Left lobe of liver (tissue), 2 donors: ENCODE measurements around the gene TTLL5. TPM values are rescaled to one million over a fixed set of nuclear protein-coding genes. Genes with fewer than 3 reads are reported as not detected.

Experiments
- ATAC-seq: fragments of 200-7000 bp; cut with Tn5 transposase; one replicate; pipeline ENCODE4 v1.9.1; 2020; ENCODE audit warnings: mild to moderate bottlenecking, moderate library complexity
- DNase-seq: peaks from one replicate; pipeline ENCODE4 v3.0.0-alpha.2; 2020; ENCODE audit warnings: low spot score
- total RNA-seq: library from RNA; stranded (reverse); gene quantifications from one replicate; pipeline ENCODE4 v1.2.1, GENCODE V29; 2021
- donor health status: DM: no; HTN: no; CAD: no; lungs with moderate emphysema.
- donor health status: DM: no; HTN: yes; CAD: no.

Gene TTLL5
- total RNA-seq, 1 donor from 2014 or later, result 9.5 TPM

DNA sequence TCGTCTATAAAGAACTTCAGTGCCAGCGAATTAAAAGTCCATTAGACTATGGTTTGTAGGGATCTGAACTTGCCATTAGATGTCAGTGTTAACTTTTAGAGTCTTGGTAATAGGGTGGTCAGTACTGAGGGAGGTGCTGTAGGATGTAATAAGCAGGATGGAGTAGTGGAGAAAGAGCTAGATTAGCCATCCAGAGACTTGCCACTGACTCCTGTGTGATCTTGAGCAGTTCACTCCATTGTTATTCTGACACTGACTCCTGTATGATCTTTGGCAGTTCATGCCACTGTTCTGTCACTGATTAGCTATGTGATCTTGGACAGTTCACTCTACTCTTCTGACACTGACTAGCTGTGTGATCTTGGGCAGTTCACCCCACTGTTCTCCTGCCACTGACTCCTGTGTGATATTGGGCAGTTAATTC is 133.6 kb downstream of the TTLL5 start:
- ATAC-seq (peak; percentile 95), DNase-seq (no peak)

DNA sequence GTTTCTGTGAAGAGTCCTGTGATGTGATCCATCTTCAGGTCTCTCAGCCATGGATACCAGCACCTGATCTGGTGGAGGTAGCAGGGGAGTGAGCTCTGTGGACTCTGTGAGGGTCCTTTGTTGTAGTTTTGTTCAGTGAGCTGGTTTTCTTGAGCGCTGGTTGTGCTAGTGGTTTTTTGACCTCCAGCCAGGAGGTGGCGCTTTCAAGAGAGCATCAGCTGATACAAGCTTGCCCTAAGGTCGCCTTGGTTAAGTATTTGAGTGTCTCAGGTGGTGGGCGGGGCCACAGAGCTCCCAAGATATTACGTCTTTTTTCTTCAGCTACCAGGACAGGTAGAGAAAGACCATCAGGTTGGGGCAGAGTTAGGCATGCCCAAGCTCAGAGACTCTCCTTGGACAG is 139.7 kb downstream of the TTLL5 start:
- ATAC-seq, result no peak
- DNase-seq, result no peak

DNA sequence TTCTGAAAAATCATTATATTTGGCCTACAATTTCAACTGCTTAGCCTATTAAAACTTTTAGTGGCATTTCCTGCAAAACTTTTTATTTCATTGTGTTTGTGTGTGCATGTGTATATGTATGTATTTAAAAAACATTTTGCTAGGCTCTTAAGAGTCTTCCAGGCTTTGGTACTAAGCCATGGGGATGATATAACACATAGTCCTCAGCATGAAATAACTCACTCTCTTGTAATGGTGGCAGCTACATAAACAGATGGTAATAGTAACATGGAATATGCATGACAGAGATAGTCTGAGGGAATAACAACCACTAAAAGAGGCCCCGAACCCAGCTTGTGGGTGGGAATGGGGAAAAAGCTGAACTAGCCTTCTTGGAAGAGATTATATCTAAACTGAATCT is 141.4 kb downstream of the TTLL5 start:
- ATAC-seq, result no peak
- no peak for DNase-seq

DNA sequence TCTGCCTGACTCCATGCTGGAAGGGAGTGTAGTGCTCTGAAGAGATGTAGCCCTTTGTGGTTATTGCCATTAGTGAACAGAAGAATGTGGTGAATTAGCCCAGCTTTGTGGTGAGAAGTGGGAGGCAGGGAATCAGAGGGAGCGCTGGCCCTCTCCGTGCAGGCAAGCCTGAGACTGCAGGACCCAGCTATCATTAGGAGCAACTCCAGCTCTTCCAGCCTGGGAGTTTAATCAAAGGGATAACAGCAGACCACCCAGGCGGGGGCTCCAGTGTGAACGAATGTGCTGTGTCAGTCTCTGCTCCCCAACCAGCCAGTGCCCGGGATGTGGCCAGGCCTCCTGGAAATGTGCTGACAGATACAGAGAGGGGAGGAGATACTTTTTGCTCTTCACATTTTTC is 142.7 kb downstream of the TTLL5 start:
- DNase-seq, result no peak

DNA sequence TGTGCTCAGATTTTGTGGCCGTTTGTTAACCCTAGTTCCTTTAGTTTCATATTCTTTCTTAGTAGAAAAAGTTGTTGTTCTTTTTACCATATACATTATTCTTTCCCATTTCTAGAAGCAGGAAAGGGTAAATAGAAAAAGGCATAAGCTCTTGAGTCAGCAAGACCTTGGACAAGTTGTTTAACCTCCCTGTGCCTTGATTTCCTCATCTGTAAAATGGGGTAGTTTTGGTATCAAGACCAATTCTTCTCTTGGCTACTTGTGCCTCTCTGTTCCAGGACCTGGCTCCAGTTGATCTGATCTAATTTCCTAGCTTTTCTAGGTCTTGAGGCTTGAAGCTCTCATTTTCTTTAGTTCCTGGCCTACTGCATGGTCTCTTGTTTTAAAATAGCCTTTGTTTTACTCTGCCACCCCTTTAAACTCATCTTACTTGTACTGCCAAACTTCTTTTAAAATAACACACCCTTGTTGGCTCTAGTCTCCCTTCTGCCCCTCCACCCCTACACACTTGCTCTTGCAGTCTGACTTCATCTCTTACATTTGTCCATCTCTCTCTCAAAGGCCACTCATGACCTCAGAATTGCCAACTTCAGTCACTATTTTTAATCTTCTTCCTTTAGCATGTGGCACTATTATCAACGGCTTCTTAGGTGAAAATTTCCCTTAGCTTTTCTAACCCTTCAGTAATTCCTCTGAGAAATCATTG is 143.7 kb downstream of the TTLL5 start:
- DNase-seq (no peak), ATAC-seq (no peak)

More for the DNA sequence above, 142.7 kb downstream of the TTLL5 start:
- no peak for ATAC-seq

- no peak for ATAC-seq
- DNase-seq, result no peak
Observed at GRCh38 chr14:75805646-75806045, 144.6 kb downstream of the TTLL5 start.

GRCh38 chr14:75806352-75806832 is 145.3 kb downstream of the TTLL5 start:
- ATAC-seq, result no peak
- no peak for DNase-seq

- DNase-seq (no peak), ATAC-seq (no peak)
Observed at GRCh38 chr14:75807667-75808360, 146.8 kb downstream of the TTLL5 start.

- ATAC-seq (no peak), DNase-seq (no peak)
Observed at GRCh38 chr14:75811136-75811829, 150.2 kb downstream of the TTLL5 start.

GRCh38 chr14:75811872-75812499 is 150.9 kb downstream of the TTLL5 start:
- no peak for ATAC-seq
- DNase-seq, result no peak

- ATAC-seq (no peak), DNase-seq (no peak)
Observed at GRCh38 chr14:75812622-75813021, 151.6 kb downstream of the TTLL5 start.

- no peak for ATAC-seq
- DNase-seq, result no peak
Observed at GRCh38 chr14:75820761-75821160, 159.7 kb downstream of the TTLL5 start.

DNA sequence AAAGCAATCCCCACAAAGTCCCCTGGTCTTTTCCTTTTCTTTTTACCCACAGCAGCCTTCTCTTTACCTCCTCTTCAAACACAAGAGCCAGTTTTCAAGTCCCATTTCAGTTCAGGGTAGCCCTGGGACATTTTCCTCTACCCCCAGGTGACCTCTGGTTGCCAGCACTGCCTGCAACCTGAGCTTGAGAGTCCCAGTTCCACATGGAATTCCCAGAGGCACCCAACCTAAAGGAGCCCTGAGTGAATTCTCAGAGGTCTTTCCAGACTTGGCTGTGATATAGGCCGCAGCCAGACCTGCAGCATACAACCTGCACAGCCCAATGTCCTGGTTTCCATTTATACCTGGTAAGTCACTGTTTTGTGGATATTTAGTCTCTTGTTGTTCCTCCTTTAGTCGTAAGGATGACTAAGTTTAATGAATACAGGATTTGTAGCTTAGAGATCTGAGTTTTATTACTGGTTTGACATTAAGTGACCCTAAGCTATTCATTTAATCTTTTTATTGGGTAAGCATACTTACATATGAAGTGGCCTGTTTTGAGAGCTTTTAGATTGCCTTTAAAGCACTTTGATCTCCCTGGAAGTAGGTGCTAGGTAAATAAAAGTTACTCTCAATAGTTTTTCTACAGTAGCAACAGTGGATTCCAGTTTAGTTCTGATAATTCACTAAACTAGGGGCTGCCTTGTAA is 160.9 kb downstream of the TTLL5 start:
- ATAC-seq (no peak), DNase-seq (no peak)

DNA sequence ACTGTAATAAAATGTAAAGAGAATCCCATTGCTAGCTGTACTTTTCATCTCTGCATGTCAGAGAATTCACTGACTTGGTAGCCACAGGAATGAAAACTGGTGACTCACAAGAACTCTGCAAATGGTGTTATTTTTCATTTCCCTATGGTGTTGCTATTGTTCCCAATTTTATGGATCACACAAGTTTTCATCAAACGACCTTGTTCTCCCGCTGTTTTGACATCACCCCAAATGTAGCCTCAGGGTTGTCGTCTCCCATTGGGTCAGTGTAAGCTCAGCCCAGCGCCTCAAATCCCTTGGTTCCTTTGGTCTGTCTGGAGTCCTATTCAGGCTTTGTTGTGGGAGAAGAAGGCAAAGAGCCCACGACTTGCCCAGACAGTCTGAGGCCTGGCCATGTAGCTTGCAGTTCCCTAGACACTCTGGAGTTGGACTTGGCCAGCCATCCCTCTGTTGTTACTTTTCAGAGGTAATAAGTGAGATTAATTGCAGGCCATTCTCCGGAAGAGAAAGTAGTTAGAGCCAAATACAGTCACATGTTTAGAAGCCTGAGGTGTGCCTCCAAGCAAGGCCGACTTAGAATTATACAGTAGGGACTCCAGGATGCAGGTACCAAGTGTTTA is 161.6 kb downstream of the TTLL5 start:
- ATAC-seq (no peak), DNase-seq (no peak)

DNA sequence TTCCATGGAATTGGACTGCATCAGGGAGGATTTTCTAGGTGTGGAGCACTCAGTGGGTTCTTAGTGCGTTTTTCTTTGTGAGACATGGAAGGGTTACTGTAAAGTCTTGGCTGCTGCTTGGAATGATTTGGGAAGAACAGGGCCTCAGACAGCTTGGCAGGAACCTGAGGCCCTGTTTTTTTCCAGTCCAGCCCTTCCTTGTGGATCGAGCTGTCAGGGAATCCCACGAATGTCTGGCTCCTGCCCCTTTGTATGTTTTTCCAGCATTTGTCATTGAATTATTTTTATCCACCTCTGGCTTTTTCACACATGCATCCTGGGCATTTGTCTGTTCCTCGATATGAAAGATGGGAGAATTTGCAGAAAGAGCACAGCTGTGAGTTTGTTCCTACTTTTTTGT is 162.3 kb downstream of the TTLL5 start:
- no peak for ATAC-seq
- no peak for DNase-seq

- ATAC-seq (no peak), DNase-seq (no peak)
Observed at GRCh38 chr14:75824318-75824717, 163.3 kb downstream of the TTLL5 start.

- ATAC-seq (peak; percentile 44), DNase-seq (no peak)
Observed at GRCh38 chr14:75825147-75825592, 164.1 kb downstream of the TTLL5 start.

DNA sequence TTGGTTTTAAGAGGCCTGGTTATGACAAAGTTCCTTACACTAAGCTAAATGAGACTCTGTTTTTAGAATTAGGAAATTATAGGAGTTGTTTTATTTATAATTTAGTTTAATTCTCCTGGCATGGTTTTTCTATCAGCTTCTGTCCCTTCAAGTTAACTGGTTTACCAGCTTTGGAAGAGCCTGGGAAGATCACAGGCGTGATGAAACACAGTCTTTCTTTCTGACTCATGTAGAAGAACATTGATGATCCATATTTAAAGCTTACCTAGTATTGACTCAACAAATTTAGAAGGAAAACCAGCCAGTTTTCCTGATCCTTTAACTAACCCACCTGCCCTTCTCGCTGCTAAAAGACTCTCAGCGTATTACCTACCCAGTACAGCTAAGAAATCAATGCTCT is 165.6 kb downstream of the TTLL5 start:
- DNase-seq, result no peak
- ATAC-seq, result no peak

DNA sequence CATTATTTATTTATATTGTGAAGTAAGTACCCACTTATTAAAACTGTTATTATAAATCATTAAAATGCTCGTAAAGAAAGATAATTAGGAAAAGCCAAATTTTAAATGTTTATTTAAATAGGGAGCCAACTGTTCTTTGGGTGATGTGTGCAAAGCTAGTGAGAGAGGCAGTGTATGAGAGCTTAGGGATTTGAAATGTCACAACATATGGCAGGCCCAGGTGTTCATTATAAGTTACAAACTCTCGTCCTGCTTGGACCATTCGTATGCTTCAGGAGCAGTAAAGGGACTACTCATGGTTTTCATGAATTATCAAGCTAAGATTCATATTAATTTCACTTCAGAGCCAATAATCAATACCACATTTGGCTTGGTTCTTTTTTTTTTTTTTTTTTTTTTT is 166.3 kb downstream of the TTLL5 start:
- ATAC-seq (no peak), DNase-seq (no peak)

DNA sequence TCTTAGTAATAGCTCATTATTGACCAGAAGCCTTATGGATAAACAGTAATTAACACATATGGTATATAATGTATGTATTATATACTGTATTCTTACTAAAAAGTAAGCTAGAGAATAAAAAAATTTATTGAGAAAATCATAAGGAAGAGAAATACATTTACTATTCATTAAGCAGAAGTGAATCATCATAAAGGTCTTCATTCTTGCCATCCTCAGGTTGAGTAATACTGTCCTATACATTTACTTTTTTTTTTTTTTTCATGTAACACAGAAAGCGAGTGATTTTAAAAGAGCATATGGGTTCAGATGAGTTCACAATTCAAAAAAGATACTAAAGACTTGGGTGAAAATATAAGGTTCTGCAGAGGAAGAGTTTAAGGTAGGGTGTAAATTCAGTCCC is 168.3 kb downstream of the TTLL5 start:
- DNase-seq, result no peak
- ATAC-seq, result no peak
